Nephron progenitor cell (in vitro differentiated cells): Measurements from ENCODE around the gene UBFD1.
A peak's percentile ranks its signal among the peaks of the same experiment; 100 is the strongest.

Experiments used
- DNase-seq: peaks from one replicate; pipeline ENCODE4 v3.0.0; 2021
- H3K27ac Mint-ChIP-seq: 2 replicates; pipeline ENCODE4 v1.8.0; 2021; ENCODE audit warnings: mild to moderate bottlenecking, moderate library complexity, mixed read lengths
- H3K27me3 Mint-ChIP-seq: 2 replicates; pipeline ENCODE4 v1.8.0; 2021; ENCODE audit warnings: mild to moderate bottlenecking, low read depth, mixed read lengths; ENCODE audit not compliant: poor library complexity
- H3K36me3 Mint-ChIP-seq: 2 replicates; pipeline ENCODE4 v1.8.0; 2021; ENCODE audit warnings: low read depth, mixed read lengths
- H3K4me1 Mint-ChIP-seq: 2 replicates; pipeline ENCODE4 v1.8.0; 2021; ENCODE audit warnings: mixed read lengths
- H3K4me3 Mint-ChIP-seq: 2 replicates; pipeline ENCODE4 v1.8.0; 2021; ENCODE audit warnings: mild to moderate bottlenecking, moderate library complexity, mixed read lengths
- H3K9me3 Mint-ChIP-seq: 2 replicates; pipeline ENCODE4 v1.8.0; 2021; ENCODE audit warnings: mild to moderate bottlenecking, moderate library complexity, mixed read lengths
- TF ChIP-seq, protein P1 (sequence below): fragments of 200-600 bp; sonication (generic); IDR thresholded peaks from 2 replicates; pipeline ENCODE4 v1.5.0; 2021; ENCODE audit warnings: antibody characterized with exemption

Gene UBFD1

GRCh38 chr16:23590181-23590580 lies 32.7 kb downstream of the UBFD1 start:
- H3K4me1 Mint-ChIP-seq, result peaks cover 3% of the 10 kb centered on the region
- peaks cover 51% of the 10 kb centered on the region for H3K36me3 Mint-ChIP-seq
- H3K27ac Mint-ChIP-seq, result no peak overlapping the region
- no peaks in the 10 kb centered on the region for H3K9me3 Mint-ChIP-seq
- TF ChIP-seq, protein P1, sequence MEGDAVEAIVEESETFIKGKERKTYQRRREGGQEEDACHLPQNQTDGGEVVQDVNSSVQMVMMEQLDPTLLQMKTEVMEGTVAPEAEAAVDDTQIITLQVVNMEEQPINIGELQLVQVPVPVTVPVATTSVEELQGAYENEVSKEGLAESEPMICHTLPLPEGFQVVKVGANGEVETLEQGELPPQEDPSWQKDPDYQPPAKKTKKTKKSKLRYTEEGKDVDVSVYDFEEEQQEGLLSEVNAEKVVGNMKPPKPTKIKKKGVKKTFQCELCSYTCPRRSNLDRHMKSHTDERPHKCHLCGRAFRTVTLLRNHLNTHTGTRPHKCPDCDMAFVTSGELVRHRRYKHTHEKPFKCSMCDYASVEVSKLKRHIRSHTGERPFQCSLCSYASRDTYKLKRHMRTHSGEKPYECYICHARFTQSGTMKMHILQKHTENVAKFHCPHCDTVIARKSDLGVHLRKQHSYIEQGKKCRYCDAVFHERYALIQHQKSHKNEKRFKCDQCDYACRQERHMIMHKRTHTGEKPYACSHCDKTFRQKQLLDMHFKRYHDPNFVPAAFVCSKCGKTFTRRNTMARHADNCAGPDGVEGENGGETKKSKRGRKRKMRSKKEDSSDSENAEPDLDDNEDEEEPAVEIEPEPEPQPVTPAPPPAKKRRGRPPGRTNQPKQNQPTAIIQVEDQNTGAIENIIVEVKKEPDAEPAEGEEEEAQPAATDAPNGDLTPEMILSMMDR, result no peak
- no peaks in the 10 kb centered on the region for H3K27me3 Mint-ChIP-seq
- H3K4me3 Mint-ChIP-seq, result no peak overlapping the region
- DNase-seq, result no peak

DNA sequence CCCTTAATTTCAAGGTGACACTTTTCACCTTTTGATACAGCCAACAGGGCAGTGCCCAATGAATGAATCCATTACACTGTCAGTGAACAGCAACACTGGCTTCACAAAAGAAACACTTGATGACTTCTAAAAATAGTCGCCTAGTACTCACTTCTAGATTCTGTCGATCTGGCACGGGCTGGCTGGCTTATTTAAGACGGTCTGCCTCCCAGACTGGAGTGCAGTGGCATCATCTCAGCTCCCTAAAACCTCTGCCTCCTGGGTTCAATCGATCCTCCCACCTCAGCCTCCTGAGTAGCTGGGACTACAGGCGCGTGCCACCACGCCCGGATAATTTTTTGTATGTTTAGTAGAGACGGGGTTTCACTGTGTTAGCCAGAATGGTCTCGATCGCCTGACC lies 36.7 kb downstream of the UBFD1 start:
- Mint-ChIP-seq H3K27me3 (no peaks in the 10 kb centered on the region), H3K9me3 (no peaks in the 10 kb centered on the region), H3K27ac (no peak overlapping the region), H3K36me3 (peaks cover 39% of the 10 kb centered on the region), H3K4me3 (no peak overlapping the region), H3K4me1 (peaks cover 7% of the 10 kb centered on the region)
- DNase-seq, result no peak
- TF ChIP-seq, protein P1, result no peak

DNA sequence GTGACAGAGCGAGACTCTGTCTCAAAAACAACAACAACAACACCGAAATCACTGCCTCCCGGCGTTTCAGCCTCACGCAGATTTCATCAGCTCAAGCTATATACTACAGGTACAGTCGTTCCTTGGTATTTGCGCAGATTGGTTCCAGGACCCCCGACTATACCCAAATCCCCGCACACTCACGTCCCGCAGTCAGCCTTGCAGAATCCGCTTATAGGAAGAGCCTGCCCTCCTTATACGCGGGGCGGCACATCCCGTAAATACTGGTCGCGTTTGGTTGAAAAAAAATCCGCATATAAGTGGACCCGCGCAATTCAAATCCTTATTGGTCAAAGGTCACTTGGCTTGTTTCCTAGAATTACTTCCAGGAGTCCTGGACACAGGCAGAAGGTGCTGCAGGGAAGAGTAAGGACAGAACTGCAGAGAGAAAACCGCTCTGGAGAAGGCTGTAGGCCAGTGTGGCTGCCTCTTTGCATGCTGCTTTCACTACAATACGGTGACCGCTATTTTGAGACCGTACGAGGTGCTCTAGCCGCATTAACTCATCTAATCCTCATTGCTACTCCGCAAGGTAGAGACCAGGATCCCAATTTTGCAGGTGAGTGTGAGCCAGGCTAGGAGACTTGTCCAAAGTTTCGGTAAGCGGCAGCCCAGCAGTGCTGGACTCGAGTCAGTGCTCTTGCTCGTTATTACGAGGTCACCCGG lies 37.9 kb downstream of the UBFD1 start:
- no peaks in the 10 kb centered on the region for H3K27me3 Mint-ChIP-seq
- peaks cover 7% of the 10 kb centered on the region for H3K4me1 Mint-ChIP-seq
- H3K36me3 Mint-ChIP-seq, result peaks cover 30% of the 10 kb centered on the region
- TF ChIP-seq, protein P1, result no peak
- peak overlapping the region; percentile 91 for H3K4me3 Mint-ChIP-seq
- H3K27ac Mint-ChIP-seq, result peak overlapping the region; percentile 22
- no peaks in the 10 kb centered on the region for H3K9me3 Mint-ChIP-seq
- DNase-seq, result no peak

GRCh38 chr16:23595951-23596720 lies 38.6 kb downstream of the UBFD1 start, which contains the start of gene NDUFAB1:
TSS of gene NDUFAB1 (minus strand) at chr16:23596316. CDS start at chr16:23596290, 26 bp downstream.
- H3K4me1 Mint-ChIP-seq, result peaks cover 7% of the 10 kb centered on the region
- no peaks in the 10 kb centered on the region for H3K9me3 Mint-ChIP-seq
- peak; percentile 95 for DNase-seq
- no peaks in the 10 kb centered on the region for H3K27me3 Mint-ChIP-seq
- TF ChIP-seq, protein P1, result peak; percentile 99
- H3K4me3 Mint-ChIP-seq, result peak within 1 kb of the TSS; percentile 91
- H3K27ac Mint-ChIP-seq, result peak within 1 kb of the TSS; percentile 55
- H3K36me3 Mint-ChIP-seq, result peaks cover 23% of the 10 kb centered on the region

GRCh38 chr16:23597003-23597756 lies 39.7 kb downstream of the UBFD1 start:
- Mint-ChIP-seq H3K4me3 (peak overlapping the region; percentile 11), H3K27me3 (peaks cover under 1% of the 10 kb centered on the region), H3K36me3 (peaks cover 12% of the 10 kb centered on the region), H3K9me3 (no peaks in the 10 kb centered on the region), H3K4me1 (peaks cover 7% of the 10 kb centered on the region), H3K27ac (peak overlapping the region; percentile 55)
- TF ChIP-seq, protein P1, result no peak
- DNase-seq, result peak; percentile 18
